Measurements from ENCODE around the gene MRPL50. TPM values are rescaled to one million over a fixed set of nuclear protein-coding genes. Genes with fewer than 3 reads are reported as not detected.

MRPL50 gene
- total RNA-seq, 1 experiment from 2014 or later: 20.0 TPM

DNA sequence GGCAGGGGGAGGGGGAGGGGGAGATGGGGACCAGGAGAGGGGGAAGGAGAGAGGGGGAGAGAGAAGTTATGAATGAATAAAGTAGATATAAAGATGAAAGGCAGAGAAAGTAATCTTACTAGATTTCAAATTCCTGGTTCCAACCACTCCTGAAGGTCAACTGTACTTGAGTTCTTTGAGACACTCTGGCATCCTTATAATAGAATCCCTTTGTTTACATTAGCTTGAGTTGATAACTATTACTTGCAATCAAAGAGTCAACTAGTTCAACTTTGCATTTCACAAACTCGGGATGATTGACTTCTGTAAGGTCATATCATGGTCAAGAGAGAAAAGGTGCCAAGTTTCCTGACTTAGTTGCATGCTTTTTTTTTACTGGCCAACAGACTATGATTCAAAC lies 55.8 kb downstream of the MRPL50 start:
- Mint-ChIP-seq H3K27me3 (ENCODE audit: low read depth) (peaks cover 3% of the 10 kb centered on the region; the same call in 1 of the 2 replicates), H3K27ac (no peak overlapping the region), H3K9me3 (peaks cover 0 to 7% of the 10 kb centered on the region in 2 experiments; a peak in 3 of 5 replicates), H3K36me3 (ENCODE audit: insufficient read depth in 1 of 3, low read depth in 3 of 3) (peaks cover 0 to 9% (median 0%) of the 10 kb centered on the region in 3 experiments; a peak in 2 of 7 replicates), H3K4me3 (no peak overlapping the region), H3K4me1 (peaks cover 3 to 13% of the 10 kb centered on the region in 2 experiments)
- Histone ChIP-seq H3K4me1 (ENCODE audit: insufficient read depth, low read length) (no peaks in the 10 kb centered on the region), H3K9ac (ENCODE audit: extremely low read depth, insufficient read length, low read length) (no peak overlapping the region), H3K27me3 (ENCODE audit: insufficient read depth, low read length) (no peaks in the 10 kb centered on the region), H3K27ac (ENCODE audit: insufficient read length, low read depth, low read length) (no peak overlapping the region), H3K23ac (ENCODE audit: insufficient read length, low read depth, low read length) (no peak overlapping the region), H4K20me1 (ENCODE audit: control insufficient read depth, insufficient read depth, insufficient read length) (no peaks in the 10 kb centered on the region), H3K18ac (ENCODE audit: insufficient read length, low read depth, low read length) (no peak overlapping the region), H3K79me1 (ENCODE audit: insufficient read depth, low read depth, low read length, poor library complexity, severe bottlenecking) (no peaks in the 10 kb centered on the region), H2BK12ac (ENCODE audit: insufficient read length, low read depth, low read length) (no peak overlapping the region), H2BK5ac (ENCODE audit: insufficient read length, low read length) (no peak overlapping the region), H2AFZ (ENCODE audit: low read length) (no peak overlapping the region), H3K79me2 (ENCODE audit: insufficient read depth, low read length) (no peaks in the 10 kb centered on the region), H2BK20ac (ENCODE audit: low read depth, low read length, poor library complexity, severe bottlenecking) (no peak overlapping the region), H2AK5ac (ENCODE audit: insufficient read length, low read length) (no peak overlapping the region), H4K8ac (replicated peaks; ENCODE audit: insufficient read length, low read depth, low read length) (no peak overlapping the region), H3K4me2 (ENCODE audit: insufficient read depth, insufficient read length, low read length) (no peak overlapping the region), H3K4ac (ENCODE audit: low read depth, low read length) (no peak overlapping the region), H3K23me2 (ENCODE audit: insufficient read length, low read depth, low read length, poor library complexity, severe bottlenecking) (no peaks in the 10 kb centered on the region), H3T11ph (ENCODE audit: low read length) (no peak overlapping the region), H2BK120ac (ENCODE audit: low read depth, low read length, poor library complexity, severe bottlenecking) (no peak overlapping the region), H2BK15ac (ENCODE audit: low read depth, low read length) (no peak overlapping the region), H3K9me3 (ENCODE audit: control insufficient read depth, low read depth, low read length) (no peaks in the 10 kb centered on the region), H4K5ac (ENCODE audit: insufficient read length, low read depth, low read length) (no peak overlapping the region), H3K14ac (ENCODE audit: insufficient read depth, low read length) (no peak overlapping the region), H4K91ac (ENCODE audit: insufficient read length, low read depth, low read length) (no peak overlapping the region), H3K56ac (ENCODE audit: insufficient read length, low read depth, low read length) (no peak overlapping the region)
- WGBS (ENCODE audit: extremely low coverage, insufficient read length, low lambda C conversion rate): no CpG with 5 or more reads among the region's 1 CpG
- TF ChIP-seq, protein P1, sequence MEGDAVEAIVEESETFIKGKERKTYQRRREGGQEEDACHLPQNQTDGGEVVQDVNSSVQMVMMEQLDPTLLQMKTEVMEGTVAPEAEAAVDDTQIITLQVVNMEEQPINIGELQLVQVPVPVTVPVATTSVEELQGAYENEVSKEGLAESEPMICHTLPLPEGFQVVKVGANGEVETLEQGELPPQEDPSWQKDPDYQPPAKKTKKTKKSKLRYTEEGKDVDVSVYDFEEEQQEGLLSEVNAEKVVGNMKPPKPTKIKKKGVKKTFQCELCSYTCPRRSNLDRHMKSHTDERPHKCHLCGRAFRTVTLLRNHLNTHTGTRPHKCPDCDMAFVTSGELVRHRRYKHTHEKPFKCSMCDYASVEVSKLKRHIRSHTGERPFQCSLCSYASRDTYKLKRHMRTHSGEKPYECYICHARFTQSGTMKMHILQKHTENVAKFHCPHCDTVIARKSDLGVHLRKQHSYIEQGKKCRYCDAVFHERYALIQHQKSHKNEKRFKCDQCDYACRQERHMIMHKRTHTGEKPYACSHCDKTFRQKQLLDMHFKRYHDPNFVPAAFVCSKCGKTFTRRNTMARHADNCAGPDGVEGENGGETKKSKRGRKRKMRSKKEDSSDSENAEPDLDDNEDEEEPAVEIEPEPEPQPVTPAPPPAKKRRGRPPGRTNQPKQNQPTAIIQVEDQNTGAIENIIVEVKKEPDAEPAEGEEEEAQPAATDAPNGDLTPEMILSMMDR (conservative IDR thresholded peaks at IDR 0.05): no peak
- DNase-seq: no peak

All from H9 (cell line).